Adrenal gland (tissue), 5 donors: ENCODE measurements around the gene SLC29A1.

Experiments
- CTCF ChIP-seq, 6 experiments: fragments of 450-650 bp in 4 of 6; fragments of 200-600 bp in 2 of 6; sonication (generic) in 1 of 6; IDR thresholded peaks; 1 replicate in 5 of 6; 2 replicates in 1 of 6; pipeline versions ENCODE4 v1.5.1 to v1.8.0; 2016 to 2021; ENCODE audit warnings: antibody characterized with exemption in 6 of 6, mild to moderate bottlenecking in 2 of 6, moderate library complexity in 1 of 6
- POLR2A ChIP-seq, 2 donors: fragments of 450-650 bp; IDR thresholded peaks; one replicate each; pipeline ENCODE4 v1.6.1; 2017; ENCODE audit warnings: antibody characterized with exemption in 2 of 2, mild to moderate bottlenecking in 2 of 2, moderate library complexity in 1 of 2
- donor health status: DM: no; HTN: no; CAD: no.

- no peak for TF ChIP-seq CTCF (IDR thresholded peaks at IDR 0.05)
- TF ChIP-seq POLR2A (IDR thresholded peaks at IDR 0.05), result no peak
Observed at GRCh38 chr6:44193307-44193910, 30.0 kb upstream of the SLC29A1 start.
